HG03354 (cell line): ENCODE measurements around the gene PATJ.
"Not testable (repeated sequence)": the region's sequence is repeated elsewhere in the genome, so short reads cannot be mapped to it uniquely, and the experiment has no call there.

Experiments used
- ATAC-seq: cut with Tn5 transposase; IDR thresholded peaks from one replicate; pipeline ENCODE4 v1.9.1; 2021; ENCODE audit warnings: mild to moderate bottlenecking; ENCODE audit not compliant: unreplicated experiment, poor library complexity, severe bottlenecking

Gene PATJ

DNA sequence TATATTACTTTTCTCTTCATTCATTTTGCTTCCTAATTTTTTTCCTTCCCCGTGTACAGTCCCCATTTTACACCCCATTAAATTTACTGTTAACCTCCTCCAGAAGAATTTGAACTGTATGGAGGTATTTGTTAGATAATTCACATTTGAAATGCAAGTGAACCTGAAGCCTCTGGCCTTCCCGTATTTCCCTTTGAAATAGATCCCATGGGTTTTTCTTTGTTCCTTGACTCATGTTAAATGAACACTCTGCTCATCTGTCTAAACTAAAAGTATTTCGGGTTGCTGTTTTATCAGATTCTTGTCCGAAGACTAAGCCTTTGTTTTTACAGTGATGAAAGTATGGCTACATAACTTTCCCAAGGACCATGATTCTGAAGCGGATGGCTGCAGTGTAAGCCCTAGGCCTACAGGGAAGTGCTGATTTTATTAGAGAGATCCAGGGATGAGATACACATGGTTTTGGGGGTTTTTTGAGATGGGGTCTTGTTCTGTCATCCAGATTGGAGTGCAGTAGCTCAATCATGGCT lies 187.9 kb downstream of the PATJ start:
- no peak for ATAC-seq

DNA sequence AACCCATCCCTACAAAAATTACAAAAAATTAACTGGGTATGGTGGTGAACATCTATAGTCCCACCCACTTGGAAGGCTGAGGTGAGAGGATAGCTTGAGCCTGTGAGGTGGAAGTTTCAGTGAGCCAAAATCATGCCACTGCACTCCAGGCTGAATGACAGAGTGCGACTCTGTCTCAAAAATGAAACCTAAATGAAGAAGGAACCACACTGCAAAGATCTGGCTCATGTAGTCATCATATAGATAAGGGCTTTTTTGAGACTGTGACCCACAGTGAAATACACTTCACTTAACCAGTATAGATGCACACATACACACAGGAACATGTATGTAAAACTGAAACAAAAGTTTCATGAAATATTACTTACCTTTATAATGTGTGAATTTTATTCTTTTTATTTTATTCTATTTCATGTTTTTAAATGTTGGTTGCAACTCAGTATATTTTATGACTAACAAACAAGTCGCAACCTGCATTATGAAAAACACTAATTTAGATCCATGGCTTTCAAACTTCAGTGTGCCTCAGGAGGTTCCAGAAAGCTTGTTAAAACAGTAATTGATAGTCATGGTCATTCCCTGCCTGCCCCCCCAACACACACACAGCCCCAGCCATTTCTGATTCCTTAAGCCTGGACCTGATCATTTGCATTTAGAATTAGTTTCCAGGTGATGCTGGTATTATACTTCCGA lies 189.5 kb downstream of the PATJ start:
- ATAC-seq, result no peak

DNA sequence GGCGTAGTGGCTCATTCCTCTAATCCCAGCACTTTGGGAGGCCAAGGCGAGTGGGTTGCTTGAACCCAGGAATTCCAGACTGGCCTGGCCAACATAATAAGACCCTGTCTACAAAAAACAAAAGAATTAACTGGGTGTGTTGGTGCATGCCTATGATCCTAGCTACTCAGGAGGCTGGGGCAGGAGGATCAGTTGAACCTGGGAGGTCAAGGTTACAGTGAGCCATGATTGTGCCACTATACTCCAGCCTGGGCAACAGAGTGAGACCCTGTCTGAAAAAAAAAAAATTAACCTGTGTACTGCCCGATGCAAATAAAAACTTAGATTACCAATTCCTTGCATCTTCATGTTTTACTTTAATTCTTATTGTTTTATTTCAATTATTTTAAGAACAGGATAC lies 193.2 kb downstream of the PATJ start:
- ATAC-seq, result no peak

DNA sequence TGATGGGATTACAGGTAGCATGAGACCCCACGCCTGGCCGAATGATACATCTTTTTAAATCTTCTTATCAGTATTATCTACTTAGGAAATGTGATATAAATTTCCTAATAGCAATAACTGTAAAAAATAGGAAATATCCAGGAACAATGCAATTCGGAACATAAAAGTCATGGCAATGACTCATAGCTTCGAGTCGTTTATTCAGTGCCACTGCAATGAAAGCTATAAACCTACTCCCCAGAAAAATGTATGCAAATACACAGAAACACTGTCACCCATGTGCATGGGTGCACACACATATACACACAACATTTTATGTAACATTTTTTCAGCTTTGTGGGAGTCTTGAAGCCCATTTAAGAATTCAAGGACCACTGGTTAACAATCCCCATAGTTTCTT lies 194.6 kb downstream of the PATJ start:
- ATAC-seq, result no peak

DNA sequence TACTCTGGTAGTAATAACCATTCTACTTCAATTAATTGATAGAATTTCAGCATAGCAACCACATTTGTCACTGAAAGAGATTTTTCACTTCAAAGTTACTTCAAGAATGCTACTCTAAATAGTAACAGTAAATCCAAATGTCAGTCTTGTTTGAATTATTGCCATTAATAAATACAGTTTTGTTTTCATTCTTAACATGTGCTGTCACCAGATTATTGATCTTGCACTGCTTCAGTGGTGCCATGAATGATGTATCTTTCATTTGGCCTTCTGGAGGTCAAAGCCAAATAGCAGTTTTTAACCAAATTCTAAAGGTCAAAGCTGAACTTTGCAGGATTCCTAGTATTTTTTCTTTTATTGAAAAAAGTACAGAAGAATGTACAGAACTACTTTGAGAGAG lies 199.5 kb downstream of the PATJ start:
- no peak for ATAC-seq

DNA sequence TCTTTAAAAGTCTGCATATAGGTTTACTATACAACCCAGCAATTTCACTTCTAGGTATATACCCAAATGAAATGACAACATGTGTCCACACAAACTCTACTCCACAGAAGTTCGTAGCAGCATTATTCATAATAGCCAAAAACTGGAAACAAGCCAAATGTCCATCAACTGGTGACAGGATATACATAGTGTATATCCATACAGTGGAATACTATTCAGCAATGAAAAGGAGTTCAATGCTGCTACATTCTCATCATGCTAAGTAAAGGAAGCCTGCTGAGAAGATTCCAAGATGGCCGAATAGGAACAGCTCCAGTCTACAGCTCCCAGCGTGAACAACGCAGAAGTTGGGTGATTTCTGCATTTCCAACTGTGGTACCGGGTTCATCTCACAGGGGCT lies 200.6 kb downstream of the PATJ start:
- no peak for ATAC-seq

DNA sequence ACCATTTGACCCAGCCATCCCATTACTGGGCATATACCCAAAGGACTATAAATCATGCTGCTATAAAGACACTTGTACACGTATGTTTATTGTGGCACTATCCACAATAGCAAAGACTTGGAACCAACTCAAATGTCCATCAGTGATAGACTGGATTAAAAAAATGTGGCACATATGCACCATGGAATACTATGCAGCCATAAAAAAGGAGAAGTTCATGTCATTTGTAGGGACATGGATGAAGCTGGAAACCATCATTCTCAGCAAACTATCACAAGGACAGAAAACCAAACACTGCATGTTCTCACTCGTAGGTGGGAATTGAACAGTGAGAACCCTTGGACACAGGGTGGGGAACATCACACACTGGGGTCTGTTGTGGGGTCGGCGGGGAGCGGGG lies 206.4 kb downstream of the PATJ start:
- not testable (repeated sequence) for ATAC-seq

DNA sequence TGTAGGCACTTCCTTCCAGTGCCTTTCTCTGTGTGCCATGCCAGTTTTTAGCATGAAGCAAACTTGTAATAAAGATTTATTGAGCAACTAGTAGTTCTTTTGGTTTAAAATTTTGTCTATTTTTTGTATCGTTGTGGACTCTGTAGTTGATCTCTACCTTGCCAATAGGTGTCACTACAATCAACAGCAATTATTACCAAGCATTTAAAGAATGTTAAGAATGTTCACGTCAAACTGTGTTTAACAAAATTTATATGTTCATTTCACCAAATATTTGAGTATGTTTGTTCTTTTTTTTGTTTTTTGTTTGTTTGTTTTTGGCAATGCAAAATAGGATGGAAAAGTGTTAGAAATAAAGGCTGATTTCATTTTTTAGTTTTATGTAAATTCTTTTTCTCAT lies 208.1 kb downstream of the PATJ start:
- ATAC-seq, result no peak

DNA sequence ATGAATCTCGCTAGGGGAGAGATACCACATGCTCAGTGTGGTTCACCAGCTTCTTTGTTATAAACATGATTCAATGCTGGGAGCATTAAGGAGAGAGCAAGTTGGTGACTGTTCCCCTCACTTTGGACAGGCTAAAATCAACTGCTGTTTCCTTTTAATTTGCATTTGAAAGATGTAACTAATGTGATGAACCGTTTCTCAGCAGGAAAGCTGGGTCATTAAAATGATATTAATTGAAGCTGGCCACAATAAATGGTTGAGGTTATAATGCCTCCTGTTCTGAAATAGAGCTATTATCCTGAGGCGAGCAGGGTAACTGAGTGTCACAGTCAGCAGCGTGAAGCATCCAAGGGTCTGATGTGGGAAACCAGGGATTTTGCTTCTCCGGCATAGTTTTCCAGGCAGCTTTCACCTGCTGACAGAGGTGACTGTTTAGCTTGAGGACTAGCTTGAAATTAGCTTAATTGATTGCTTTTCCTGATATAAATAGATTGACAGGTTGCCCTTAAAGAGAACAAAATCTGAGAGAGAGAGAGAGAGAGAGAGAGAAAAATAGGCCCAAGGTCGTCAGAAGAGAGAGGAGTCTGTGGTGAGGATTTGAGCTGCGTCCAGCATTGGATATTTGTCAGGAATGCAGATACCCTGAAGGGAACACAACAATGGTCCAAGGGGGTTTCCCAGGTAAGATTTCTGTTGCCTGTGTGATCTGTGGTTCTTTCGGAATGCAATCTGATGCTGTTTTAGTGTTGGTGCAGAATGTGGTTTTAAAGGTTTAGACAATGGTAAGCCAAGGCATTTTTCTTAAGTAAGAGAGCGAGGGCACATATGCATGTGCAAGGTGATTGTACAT lies 209.7 kb downstream of the PATJ start:
- no peak for ATAC-seq

DNA sequence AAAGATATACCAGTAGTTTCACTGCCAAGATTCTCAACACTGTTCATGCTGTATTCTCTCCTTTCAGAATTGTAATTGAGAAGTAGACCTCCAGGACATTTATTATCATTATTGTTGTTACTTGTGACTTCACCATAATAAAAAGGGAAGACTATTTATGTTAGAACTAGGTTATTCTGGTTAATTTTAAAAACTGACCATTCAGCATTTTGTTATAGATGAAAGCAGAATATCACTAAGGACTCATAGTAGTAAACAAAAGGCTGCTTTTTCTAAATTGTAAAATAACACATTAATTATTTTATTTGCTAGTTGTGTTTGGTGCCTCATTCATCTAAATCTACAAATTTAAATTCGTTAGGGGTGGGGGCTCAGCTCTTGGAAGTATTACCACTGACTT lies 210.4 kb downstream of the PATJ start:
- ATAC-seq, result no peak

DNA sequence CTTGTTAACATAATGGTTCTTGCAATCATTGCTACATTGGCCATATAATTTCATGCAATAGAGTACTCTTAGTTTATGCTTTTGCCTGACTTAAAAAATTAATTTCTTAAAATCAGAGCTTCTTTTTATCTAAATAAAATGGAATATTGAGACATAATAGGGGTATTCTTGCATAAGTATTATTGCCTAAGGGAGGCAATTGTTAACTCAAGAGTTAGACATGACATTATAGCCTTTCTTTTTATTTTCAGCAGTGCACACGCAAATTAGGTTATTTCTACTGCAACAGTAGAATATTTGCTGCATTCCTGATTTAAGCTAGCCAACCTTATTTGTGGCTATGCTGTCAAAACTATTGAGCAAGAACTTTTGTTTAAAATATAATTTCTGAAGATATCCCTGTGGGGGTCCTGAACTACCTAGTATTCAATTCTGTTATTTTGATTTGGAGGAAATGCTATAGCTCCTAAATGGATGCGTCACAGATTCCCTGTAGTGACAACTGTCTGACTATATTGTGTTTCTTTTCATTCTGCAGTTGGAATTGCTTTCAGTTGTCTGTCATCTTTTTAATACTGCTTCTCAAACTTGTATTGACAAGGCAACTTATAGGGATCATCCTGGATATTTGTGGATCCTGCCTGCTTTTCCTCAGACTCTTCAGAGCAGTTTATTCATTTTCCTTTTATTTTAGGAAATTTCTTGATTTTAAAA lies 211.0 kb downstream of the PATJ start:
- ATAC-seq, result no peak

DNA sequence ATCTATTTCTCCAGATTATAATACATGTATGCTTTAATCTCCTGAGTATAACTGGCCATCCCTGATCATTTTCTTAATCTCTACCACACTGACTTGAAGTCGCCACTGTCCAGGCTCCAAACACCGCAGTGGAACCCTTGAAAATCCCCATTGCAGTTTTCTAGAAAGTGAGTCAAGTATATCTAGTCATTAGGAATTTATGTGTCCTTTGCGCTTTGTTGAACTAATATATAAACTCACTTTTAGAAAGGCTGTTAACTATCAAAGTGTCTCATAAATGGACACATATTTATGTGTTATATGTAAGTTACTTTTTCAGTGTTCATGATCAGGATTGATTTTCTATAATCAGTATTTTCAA lies 211.5 kb downstream of the PATJ start:
- ATAC-seq, result no peak

DNA sequence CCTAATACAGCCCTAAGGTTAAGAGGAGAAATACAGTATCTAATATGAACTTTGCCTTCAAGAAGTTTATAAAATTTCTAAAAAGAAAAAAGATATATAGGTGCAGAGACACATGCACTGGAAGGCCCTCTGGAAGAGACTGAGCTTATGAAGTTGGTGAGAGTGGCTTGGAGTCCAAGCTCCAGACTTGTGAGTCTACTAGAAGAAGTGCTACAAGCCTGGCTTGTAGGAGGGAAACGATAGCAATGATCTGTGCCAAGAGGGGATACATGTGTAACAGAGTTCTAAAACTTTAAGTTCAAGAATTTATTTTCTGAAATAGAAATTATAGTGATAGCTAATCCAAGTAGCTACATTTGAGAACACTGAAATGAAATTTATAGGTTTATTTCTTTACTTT lies 213.0 kb downstream of the PATJ start:
- no peak for ATAC-seq

DNA sequence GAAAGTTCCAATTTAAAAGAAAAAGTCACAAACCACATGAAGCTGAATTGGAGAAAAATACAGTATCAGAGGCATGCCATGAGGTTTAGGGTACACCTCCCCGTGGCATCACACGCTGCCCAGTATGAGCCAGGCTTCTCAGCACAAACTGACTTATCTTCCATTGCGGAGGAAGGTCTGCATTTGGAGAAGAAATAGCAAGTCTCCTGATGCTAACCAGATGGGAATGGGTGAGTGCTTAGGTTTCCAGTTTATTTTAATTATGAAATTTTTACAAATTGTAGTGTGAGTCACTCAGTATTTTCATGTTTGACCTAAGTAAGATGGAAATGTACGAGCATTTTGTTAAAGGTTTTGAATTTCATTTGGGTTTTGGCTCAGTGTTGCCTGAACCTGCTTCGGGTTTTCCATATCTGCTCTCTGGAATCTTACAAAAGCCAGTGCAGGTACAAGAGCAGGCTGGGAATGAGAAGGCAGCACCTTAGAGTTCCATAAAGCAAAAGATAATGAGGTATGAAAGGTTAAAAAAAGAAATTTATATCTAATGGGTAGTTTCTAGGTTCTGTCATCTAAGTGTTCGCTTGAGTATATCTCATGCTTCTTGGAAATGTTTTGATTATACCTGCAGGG lies 213.9 kb downstream of the PATJ start:
- ATAC-seq, result no peak

DNA sequence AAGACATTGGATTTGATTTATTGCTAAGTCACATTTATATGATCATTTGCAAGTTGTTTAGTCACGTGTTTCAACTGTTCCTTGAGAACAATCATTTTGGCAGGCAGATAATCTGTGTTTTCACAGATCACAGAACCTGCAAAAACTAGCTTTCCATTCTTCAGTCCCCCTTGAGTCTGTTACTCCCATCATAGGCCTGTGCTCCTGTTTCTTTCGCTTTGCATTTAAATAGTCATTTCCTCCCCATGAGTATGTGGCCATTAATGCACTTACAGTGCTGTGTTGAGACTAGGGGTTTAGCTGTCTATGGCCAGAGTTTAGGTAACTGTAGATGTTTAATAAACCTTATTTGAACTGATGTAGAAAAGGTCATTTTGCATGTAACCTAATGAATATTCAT lies 214.5 kb downstream of the PATJ start:
- no peak for ATAC-seq

DNA sequence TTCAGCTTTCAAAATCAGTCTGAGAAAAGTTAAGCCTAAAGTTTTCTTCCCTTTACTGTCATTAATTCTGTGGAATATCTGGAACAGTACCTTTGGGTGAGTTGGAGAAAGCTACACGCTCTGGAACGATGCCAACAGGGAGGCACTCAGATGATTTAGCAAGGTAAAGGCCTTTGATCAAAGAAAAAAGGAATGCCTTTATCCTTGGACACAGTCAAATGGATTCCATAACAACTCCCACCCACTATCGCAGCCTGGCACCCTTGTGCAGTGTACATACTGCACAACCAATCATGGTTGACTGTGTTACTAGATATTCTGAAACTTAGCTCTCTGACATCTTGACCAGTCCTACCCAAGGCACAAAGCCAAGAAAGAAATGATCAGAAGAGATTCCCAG lies 218.7 kb downstream of the PATJ start:
- ATAC-seq, result no peak

DNA sequence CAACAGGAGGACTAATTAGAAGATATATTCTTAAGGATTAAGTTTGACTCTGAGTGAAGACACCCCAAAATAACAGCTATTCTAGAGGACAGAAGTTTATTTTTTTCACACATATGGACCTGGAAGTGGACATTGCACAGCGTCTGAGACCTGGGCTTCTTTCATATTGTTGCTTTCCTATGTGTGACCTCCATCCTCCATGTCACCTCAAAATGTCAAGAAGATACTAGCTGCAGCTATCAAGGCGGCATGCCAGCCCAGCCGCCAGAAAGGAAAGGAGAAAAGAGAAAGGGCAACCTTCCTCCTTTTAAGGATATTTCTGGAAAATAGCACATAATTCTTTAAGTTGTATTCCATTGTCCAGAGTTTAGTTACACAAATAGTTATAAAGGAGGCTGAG lies 220.4 kb downstream of the PATJ start:
- no peak for ATAC-seq

DNA sequence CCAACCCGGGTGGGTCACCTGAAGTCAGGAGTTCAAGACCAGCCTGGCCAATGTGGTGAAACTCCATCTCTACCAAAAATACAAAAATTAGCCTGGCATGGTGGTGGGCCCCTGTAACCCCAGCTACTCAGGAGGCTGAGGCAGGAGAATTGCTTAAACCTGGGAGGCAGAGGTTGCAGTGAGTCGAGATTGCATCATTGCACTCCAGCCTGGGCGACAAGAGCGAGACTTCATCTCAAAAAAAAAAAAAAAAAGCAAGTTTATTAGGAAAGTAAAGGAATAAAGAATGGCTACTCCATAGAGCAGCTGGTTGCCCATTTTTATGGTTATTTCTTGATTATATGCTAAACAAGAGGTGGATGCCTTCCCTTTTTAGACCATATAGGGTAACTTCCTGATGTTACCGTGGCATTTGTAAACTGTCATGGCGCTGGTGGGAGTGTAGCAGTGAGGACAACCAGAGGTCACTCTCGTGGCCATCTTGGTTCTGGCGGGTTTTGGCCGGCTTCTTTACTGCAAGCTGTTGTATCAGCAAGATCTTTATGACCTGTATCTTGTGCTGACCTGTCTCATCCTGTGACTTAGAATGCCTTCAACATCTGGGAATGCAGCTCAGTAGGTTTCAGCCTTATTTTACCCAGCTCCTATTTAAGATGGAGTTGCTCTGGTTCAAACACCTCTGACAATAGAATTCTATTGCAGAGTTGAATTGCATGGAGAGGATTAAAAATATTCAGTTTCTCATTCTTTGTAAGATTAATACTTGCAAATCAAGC lies 224.4 kb downstream of the PATJ start:
- ATAC-seq, result not testable (repeated sequence)

DNA sequence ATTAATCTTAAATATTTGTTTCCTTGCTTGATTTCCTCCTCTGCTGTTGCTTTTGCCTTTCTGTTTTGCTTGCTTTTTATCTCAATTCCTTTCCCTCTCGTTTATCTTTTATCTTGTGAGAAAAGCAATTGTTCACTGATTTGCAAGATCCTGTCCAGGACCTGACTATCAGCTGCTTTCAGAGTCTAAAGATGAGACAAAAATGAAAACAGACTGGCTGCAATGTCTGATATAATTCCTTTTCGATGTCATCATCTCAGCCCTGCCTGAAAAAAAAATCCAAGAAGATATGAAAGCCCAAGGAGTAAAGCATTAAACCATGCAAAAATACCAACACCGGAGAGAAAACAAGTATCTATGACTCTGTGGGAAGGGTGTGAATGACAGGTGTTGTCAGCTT lies 225.5 kb downstream of the PATJ start:
- no peak for ATAC-seq
